PC-9 (cell line): Measurements from ENCODE around the gene ADARB2. TPM values are rescaled to one million over a fixed set of nuclear protein-coding genes. Genes with fewer than 3 reads are reported as not detected.

Source experiments
- BruUV-seq: library from RNA; stranded (reverse); fragments of 400-500 nt; replicated peaks from 2 replicates; lab custom pipeline; 2021; lab: Mats Ljungman, UMichigan
- CTCF ChIA-PET: fragments of 300-600 bp; sonication (Branson Sonifier 250); formaldehyde crosslinking; loops from one replicate; lab custom pipeline; 2022; ENCODE audit warnings: antibody characterized with exemption; lab: Charles Lee
- POLR2A ChIA-PET: fragments of 300-600 bp; sonication (Branson Sonifier 250); formaldehyde crosslinking; loops from one replicate; lab custom pipeline; 2022; ENCODE audit warnings: antibody characterized with exemption; ENCODE audit not compliant: unreplicated experiment; lab: Charles Lee
- DNase-seq, 2 experiments: peaks; one replicate each; pipeline versions ENCODE4 v3.0.0 to v3.0.0-alpha.2; 2015 to 2022; ENCODE audit warnings: mixed read lengths in 1 of 2
- H2AFZ ChIP-seq: fragments of 200-600 bp; sonication (generic); 2 replicates; pipeline ENCODE4 v1.8.1; 2017; ENCODE audit warnings: antibody characterized with exemption
- H3F3A ChIP-seq: fragments of 200-600 bp; sonication (generic); 2 replicates; pipeline ENCODE4 v1.8.1; 2017; ENCODE audit warnings: antibody characterized with exemption, mild to moderate bottlenecking, low read depth; ENCODE audit not compliant: insufficient read depth
- H3K27ac ChIP-seq: fragments of 200-600 bp; sonication (generic); 2 replicates; pipeline ENCODE4 v1.6.1; 2016; ENCODE audit warnings: mixed run types
- H3K27me3 ChIP-seq: fragments of 200-600 bp; sonication (generic); 2 replicates; pipeline ENCODE4 v1.6.1; 2016; ENCODE audit warnings: low read depth, mixed run types; ENCODE audit not compliant: insufficient read depth
- H3K36me3 ChIP-seq: fragments of 200-600 bp; sonication (generic); 2 replicates; pipeline ENCODE4 v1.6.1; 2016; ENCODE audit warnings: low read depth, mixed run types
- H3K4me1 ChIP-seq: fragments of 200-600 bp; sonication (generic); replicated peaks from 2 replicates; pipeline ENCODE4 v1.6.1; 2016; ENCODE audit warnings: mixed run types; ENCODE audit not compliant: insufficient read depth
- H3K4me2 ChIP-seq: fragments of 200-600 bp; sonication (generic); 2 replicates; pipeline ENCODE4 v1.6.1; 2017; ENCODE audit warnings: mixed run types
- H3K4me3 ChIP-seq: fragments of 200-600 bp; sonication (generic); 2 replicates; pipeline ENCODE4 v1.6.1; 2016; ENCODE audit warnings: mixed run types
- H3K79me2 ChIP-seq: fragments of 200-600 bp; sonication (generic); 2 replicates; pipeline ENCODE4 v1.6.1; 2017; ENCODE audit warnings: low read depth, mixed run types
- H3K9me2 ChIP-seq: fragments of 200-600 bp; sonication (generic); 2 replicates; pipeline ENCODE4 v1.8.1; 2017; ENCODE audit warnings: mild to moderate bottlenecking; ENCODE audit not compliant: insufficient read depth
- H3K9me3 ChIP-seq: fragments of 200-600 bp; sonication (generic); 2 replicates; pipeline ENCODE4 v1.8.1; 2016; ENCODE audit warnings: low read depth; ENCODE audit not compliant: insufficient read depth
- H4K20me1 ChIP-seq: fragments of 200-600 bp; sonication (generic); 2 replicates; pipeline ENCODE4 v1.8.1; 2017; ENCODE audit not compliant: insufficient read depth
- CTCF ChIP-seq: fragments of 200-600 bp; sonication (generic); conservative IDR thresholded peaks from 2 replicates; pipeline ENCODE4 v1.6.1; 2017; ENCODE audit warnings: mixed run types, antibody characterized with exemption, mild to moderate bottlenecking, moderate library complexity
- EZH2 ChIP-seq: fragments of 200-600 bp; sonication (generic); IDR thresholded peaks from 2 replicates; pipeline ENCODE4 v1.8.0; 2017; ENCODE audit warnings: antibody characterized with exemption, low read depth
- intact Hi-C: fragments of 100-400 bp; cut with micrococcal nuclease; formaldehyde crosslinking; loops from one replicate; pipeline ENCODE4 v1.10.0; 2022; ENCODE audit not compliant: unreplicated experiment
- total RNA-seq: library from RNA; stranded (reverse); gene quantifications from 2 replicates; pipeline ENCODE4 v1.2.3, GENCODE V29; 2021

The ADARB2 gene
- total RNA-seq, 1 experiment from 2014 or later, result not detected

GRCh38 chr10:1527951-1528350 is 209.4 kb downstream of the ADARB2 start:
- no peaks in the 10 kb centered on the region for H3F3A ChIP-seq
- H3K4me2 ChIP-seq, result no peak overlapping the region
- H3K4me3 ChIP-seq, result no peak overlapping the region
- H3K79me2 ChIP-seq, result no peaks in the 10 kb centered on the region
- no peaks in the 10 kb centered on the region for H3K9me2 ChIP-seq
- no peaks in the 10 kb centered on the region for H3K4me1 ChIP-seq
- intact Hi-C loops, result no loop called here
- POLR2A ChIA-PET, result no interaction called here
- no peaks in the 10 kb centered on the region for H3K36me3 ChIP-seq
- no peak overlapping the region for H2AFZ ChIP-seq
- no peak overlapping the region for H3K27ac ChIP-seq
- CTCF ChIA-PET, result no interaction called here
- TF ChIP-seq CTCF, result no peak
- TF ChIP-seq EZH2, result no peak
- peaks cover 52% of the 10 kb centered on the region for H3K27me3 ChIP-seq
- no TSS peak for BruUV-seq
- no peak for DNase-seq
- no peaks in the 10 kb centered on the region for H4K20me1 ChIP-seq
- H3K9me3 ChIP-seq, result no peaks in the 10 kb centered on the region

- H3K79me2 ChIP-seq, result no peaks in the 10 kb centered on the region
- no peak for DNase-seq
- H3F3A ChIP-seq, result no peaks in the 10 kb centered on the region
- no peaks in the 10 kb centered on the region for H3K9me3 ChIP-seq
- peaks cover 52% of the 10 kb centered on the region for H3K27me3 ChIP-seq
- H3K4me2 ChIP-seq, result no peak overlapping the region
- H2AFZ ChIP-seq, result no peak overlapping the region
- POLR2A ChIA-PET, result no interaction called here
- H3K9me2 ChIP-seq, result no peaks in the 10 kb centered on the region
- intact Hi-C loops, result no loop called here
- BruUV-seq, result no TSS peak
- H4K20me1 ChIP-seq, result no peaks in the 10 kb centered on the region
- CTCF ChIA-PET, result interaction anchor here (0.7 kb wide), 1 partner anchor 9 kb away, joined by 4 read pairs; no protein-coding TSS in a partner anchor
- no peak overlapping the region for H3K27ac ChIP-seq
- no peaks in the 10 kb centered on the region for H3K4me1 ChIP-seq
- no peak overlapping the region for H3K4me3 ChIP-seq
- H3K36me3 ChIP-seq, result no peaks in the 10 kb centered on the region
- TF ChIP-seq CTCF, result no peak
- TF ChIP-seq EZH2, result no peak
These were observed 210.8 kb downstream of the ADARB2 start for GRCh38 chr10:1526436-1527055.

GRCh38 chr10:1525354-1526162 is 211.8 kb downstream of the ADARB2 start:
- no peaks in the 10 kb centered on the region for H3K9me3 ChIP-seq
- H2AFZ ChIP-seq, result no peak overlapping the region
- H3K27ac ChIP-seq, result no peak overlapping the region
- no peaks in the 10 kb centered on the region for H3K9me2 ChIP-seq
- intact Hi-C loops, result no loop called here
- H3K79me2 ChIP-seq, result no peaks in the 10 kb centered on the region
- CTCF ChIA-PET, result interaction anchor here (0.7 kb wide), 1 partner anchor 8 kb away, joined by 4 read pairs; no protein-coding TSS in a partner anchor
- no peak for TF ChIP-seq CTCF
- TF ChIP-seq EZH2, result no peak
- H3K36me3 ChIP-seq, result no peaks in the 10 kb centered on the region
- BruUV-seq, result no TSS peak
- DNase-seq, result no peak
- H3K4me2 ChIP-seq, result no peak overlapping the region
- H3K27me3 ChIP-seq, result peaks cover 52% of the 10 kb centered on the region
- no peaks in the 10 kb centered on the region for H3K4me1 ChIP-seq
- POLR2A ChIA-PET, result no interaction called here
- H3F3A ChIP-seq, result no peaks in the 10 kb centered on the region
- H3K4me3 ChIP-seq, result no peak overlapping the region
- H4K20me1 ChIP-seq, result no peaks in the 10 kb centered on the region
